ENCODE measurements around the gene UQCRC1. TPM values are rescaled to one million over a fixed set of nuclear protein-coding genes. Genes with fewer than 3 reads are reported as not detected.

UQCRC1 gene
- total RNA-seq, 4 donors from 2014 or later, result 195 to 346 (median 302) TPM

DNA sequence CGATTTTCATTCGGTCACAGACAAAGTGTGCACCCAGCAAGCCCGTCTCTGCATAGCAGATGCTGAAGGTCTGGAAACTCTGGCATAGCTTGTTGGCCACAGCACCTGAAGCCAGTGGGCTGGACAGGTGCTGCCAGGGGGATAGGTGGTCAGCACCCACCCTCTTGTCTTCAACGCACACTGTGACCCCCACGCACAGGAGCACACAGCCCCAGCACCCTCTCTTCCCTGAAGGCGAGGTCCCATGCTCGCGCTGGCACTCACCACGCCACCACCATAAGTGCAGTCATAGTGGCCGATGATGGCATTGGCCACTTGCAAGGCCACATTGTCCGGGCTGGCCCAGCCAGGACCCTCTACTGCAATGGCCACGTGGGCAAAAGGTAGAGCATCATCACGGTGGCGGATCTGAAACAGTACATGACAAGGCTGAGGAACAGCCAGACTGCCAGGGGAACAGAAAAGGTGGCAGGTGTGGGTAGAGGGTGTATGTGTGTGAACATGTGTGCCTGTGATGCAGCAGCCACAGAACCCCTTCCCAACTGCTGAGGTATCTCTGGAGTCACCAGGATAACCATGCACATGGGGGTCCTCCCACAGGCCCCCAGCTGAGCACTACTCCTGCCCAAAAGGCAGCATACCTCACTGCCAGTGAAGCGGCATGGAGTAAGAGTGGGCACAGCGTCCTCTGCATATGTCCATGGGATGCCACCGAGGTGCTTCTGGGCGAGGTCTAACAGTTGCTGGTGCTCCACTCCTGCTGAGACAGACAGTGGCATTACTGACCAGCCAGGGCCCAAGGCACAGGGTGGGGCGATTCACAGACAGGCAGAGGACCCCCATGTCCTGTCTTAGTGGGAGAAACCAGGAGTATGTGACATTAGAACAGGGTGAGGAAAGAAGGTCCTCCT, 8.5 kb downstream of the UQCRC1 start:
- H3K27ac ChIP-seq, result peak overlapping the region in 2 of 4 donors; percentile 20 to 83
- WGBS, 2 donors (ENCODE audit: low coverage in 1 of 2), result 92% methylated on average over 11 of the region's 19 CpGs; no CpG with 5 or more reads in 1 of the 2 donors

DNA sequence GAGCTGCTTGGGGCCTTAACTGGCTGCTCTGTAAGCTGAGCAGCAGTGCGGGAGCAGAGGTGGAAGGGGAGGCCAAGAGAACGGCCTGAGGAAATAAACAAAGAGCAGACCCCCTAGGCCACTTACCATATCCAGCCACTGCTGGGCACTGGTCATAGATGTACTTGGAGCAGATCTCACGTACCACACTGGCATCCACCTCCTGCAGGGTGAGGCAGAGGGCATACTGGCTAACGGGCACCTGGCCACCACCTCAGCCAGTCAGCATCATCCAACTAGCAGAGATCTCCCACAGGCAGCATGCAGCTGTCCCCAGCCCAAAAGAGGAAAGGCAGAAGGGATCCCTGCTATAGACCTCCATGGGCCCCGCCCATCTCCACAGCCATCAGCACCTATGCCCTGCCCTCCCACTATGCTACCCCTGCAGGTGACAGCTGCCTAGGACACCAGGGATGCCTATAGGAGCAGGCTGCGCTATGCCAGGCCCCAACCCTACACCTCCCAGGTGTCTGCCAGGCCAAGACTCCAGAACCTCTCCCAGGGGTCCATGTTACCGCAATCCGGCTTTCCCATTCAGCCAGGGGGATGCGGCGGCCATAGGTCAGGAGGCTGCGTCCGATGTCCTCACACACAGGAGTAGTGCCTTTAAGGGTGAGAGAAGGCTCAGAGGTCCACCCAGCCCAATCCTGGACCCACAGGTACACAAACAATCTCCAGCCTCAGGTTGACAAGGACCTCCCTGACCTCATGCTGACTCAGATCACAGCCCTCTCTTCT, 9.7 kb downstream of the UQCRC1 start:
- Histone ChIP-seq H3K36me3 (peaks cover 0 to 75% of the 10 kb centered on the region in 2 donors), H3K27ac (peak overlapping the region in 3 of 4 donors; percentile 74 to 89 (median 83)), H3K4me3 (no peak overlapping the region), H3K4me1 (peaks cover 0 to 35% (median 30%) of the 10 kb centered on the region in 3 donors), H3K9me3 (no peaks in the 10 kb centered on the region), H3K27me3 (peaks cover 7% of the 10 kb centered on the region)
- no peak for TF ChIP-seq POLR2A (IDR thresholded peaks at IDR 0.05)
- ATAC-seq, result no peak
- WGBS, 2 donors (ENCODE audit: low coverage in 1 of 2), result 100% methylated on average over 1 of the region's 12 CpGs; no CpG with 5 or more reads in 1 of the 2 donors

More for the DNA sequence above, 8.5 kb downstream of the UQCRC1 start:
- TF ChIP-seq POLR2A (IDR thresholded peaks at IDR 0.05), result no peak
- no peak for TF ChIP-seq EP300 (IDR thresholded peaks at IDR 0.05)
- no peak for TF ChIP-seq POLR2AphosphoS5 (IDR thresholded peaks at IDR 0.05)
- TF ChIP-seq, protein P1, sequence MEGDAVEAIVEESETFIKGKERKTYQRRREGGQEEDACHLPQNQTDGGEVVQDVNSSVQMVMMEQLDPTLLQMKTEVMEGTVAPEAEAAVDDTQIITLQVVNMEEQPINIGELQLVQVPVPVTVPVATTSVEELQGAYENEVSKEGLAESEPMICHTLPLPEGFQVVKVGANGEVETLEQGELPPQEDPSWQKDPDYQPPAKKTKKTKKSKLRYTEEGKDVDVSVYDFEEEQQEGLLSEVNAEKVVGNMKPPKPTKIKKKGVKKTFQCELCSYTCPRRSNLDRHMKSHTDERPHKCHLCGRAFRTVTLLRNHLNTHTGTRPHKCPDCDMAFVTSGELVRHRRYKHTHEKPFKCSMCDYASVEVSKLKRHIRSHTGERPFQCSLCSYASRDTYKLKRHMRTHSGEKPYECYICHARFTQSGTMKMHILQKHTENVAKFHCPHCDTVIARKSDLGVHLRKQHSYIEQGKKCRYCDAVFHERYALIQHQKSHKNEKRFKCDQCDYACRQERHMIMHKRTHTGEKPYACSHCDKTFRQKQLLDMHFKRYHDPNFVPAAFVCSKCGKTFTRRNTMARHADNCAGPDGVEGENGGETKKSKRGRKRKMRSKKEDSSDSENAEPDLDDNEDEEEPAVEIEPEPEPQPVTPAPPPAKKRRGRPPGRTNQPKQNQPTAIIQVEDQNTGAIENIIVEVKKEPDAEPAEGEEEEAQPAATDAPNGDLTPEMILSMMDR (IDR thresholded peaks at IDR 0.05), result no peak
- H3K9me3 ChIP-seq, result no peaks in the 10 kb centered on the region
- peaks cover 0 to 88% of the 10 kb centered on the region in 2 donors for H3K36me3 ChIP-seq
- no peak for ATAC-seq
- peaks cover 0 to 29% (median 20%) of the 10 kb centered on the region in 3 donors for H3K4me1 ChIP-seq
- no peak overlapping the region for H3K4me3 ChIP-seq
- no peaks in the 10 kb centered on the region for H3K27me3 ChIP-seq

DNA sequence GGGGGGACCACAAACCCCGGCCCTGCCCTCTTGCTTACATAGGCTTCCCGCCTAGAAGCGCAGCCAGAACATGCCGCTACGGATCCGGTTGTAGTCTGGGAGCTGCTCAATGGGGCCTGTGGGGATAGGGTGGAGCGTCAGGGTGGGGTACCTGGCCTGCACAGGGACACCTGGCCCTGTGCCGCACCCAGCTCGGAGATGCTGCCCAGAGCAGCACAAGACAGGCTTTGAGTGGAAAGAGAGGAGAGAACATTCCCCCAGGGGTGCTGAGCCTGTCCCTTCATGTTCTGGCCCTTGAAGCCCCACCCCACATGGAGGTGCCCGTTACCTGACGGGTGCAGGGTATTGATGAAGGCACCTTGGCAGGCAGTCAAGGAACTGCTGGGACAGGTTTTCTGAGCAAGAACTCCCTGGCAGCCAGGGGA, 10.4 kb downstream of the UQCRC1 start:
- H3K9me3 ChIP-seq, result no peaks in the 10 kb centered on the region
- TF ChIP-seq, protein P1 (IDR thresholded peaks at IDR 0.05), result peak in 1 of 4 experiments; percentile 4
- no peak for TF ChIP-seq POLR2A (IDR thresholded peaks at IDR 0.05)
- peaks cover 0 to 41% (median 32%) of the 10 kb centered on the region in 3 donors for H3K4me1 ChIP-seq
- no peak overlapping the region for H3K4me3 ChIP-seq
- peaks cover 0 to 69% of the 10 kb centered on the region in 2 donors for H3K36me3 ChIP-seq
- WGBS, 2 donors (ENCODE audit: low coverage in 1 of 2), result 40 to 44% methylated on average over 4 of the region's 11 CpGs
- no peak for ATAC-seq
- H3K27me3 ChIP-seq, result peaks cover 13% of the 10 kb centered on the region
- H3K27ac ChIP-seq, result peak overlapping the region in 3 of 4 donors; percentile 74 to 89 (median 83)

DNA sequence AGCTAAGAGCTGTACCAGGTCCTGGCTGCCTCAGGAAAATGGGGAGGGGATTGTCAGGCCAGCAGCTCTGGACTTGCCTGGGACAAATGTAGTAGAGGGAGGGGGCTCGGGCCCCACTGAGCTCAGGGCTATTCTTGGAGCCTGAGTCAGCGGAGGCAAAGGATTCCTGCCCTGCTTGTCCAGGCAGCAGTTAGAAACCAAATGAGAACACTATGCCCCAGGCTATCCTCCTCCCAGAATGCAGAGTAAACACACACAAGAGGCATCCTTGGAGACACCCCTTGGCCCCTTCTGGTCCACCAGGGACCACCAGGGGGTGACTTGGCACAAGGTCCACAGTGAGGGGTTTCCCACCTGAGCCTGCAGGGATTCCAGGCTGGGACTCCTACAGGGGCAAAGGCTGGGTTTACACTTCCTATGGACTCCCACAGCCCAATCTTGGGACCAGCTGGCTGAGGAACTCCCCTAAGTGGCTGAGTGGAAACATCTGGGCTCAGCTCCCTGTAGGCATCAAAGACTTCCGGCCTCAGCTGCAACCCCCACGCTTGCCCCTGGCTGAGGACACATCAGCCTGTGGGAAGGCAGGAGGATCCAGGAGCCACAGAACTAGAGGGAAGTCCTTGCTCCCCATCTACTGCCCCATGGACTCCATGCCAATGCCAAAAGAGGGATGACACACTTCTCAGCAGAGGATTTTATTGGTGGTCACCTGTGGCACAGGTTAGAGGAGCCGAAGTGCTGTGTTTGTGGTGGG, 10.9 kb downstream of the UQCRC1 start:
- WGBS, 2 donors (ENCODE audit: low coverage in 1 of 2), result 36% methylated on average over 2 of the region's 5 CpGs; no CpG with 5 or more reads in 1 of the 2 donors
- H3K4me3 ChIP-seq, result no peak overlapping the region
- TF ChIP-seq POLR2A (IDR thresholded peaks at IDR 0.05), result no peak
- TF ChIP-seq, protein P1 (IDR thresholded peaks at IDR 0.05), result peak in 1 of 4 experiments; percentile 4
- no peak for TF ChIP-seq EP300 (IDR thresholded peaks at IDR 0.05)
- TF ChIP-seq POLR2AphosphoS5 (IDR thresholded peaks at IDR 0.05), result peak; percentile 40

More for the DNA sequence above, 10.9 kb downstream of the UQCRC1 start:
- Histone ChIP-seq H3K27ac (peak overlapping the region in 3 of 4 donors; percentile 74 to 89 (median 83)), H3K27me3 (peaks cover 19% of the 10 kb centered on the region), H3K9me3 (no peaks in the 10 kb centered on the region), H3K4me1 (peaks cover 0 to 42% (median 32%) of the 10 kb centered on the region in 3 donors), H3K36me3 (peaks cover 0 to 63% of the 10 kb centered on the region in 2 donors)
- ATAC-seq, result peak; percentile 63
